DND-41 (cell line): Measurements from ENCODE around the gene RAD23B.

Experiments
- ATAC-seq: fragments of 200-7000 bp; cut with Tn5 transposase; 3 replicates; pipeline ENCODE4 v1.9.1; 2021; ENCODE audit warnings: low read depth; ENCODE audit not compliant: insufficient read depth
- DNase-seq: peaks from one replicate; pipeline ENCODE4 v3.0.0-alpha.2; 2020
- H2AFZ ChIP-seq: 2 replicates; pipeline ENCODE4 v1.6.0; 2012; ENCODE audit warnings: low read depth, low read length
- H3K27ac ChIP-seq: 2 replicates; pipeline ENCODE4 v1.5.1; 2012; ENCODE audit warnings: low read length, inconsistent platforms
- H3K27me3 ChIP-seq: fragments of 200-600 bp; sonication (generic); 2 replicates; pipeline ENCODE4 v1.6.0; 2012; ENCODE audit warnings: low read length, mild to moderate bottlenecking, inconsistent platforms; ENCODE audit not compliant: insufficient read depth, poor library complexity
- H3K36me3 ChIP-seq: 2 replicates; pipeline ENCODE4 v1.5.1; 2012; ENCODE audit warnings: low read length, inconsistent platforms; ENCODE audit not compliant: insufficient read depth
- H3K4me1 ChIP-seq: 2 replicates; pipeline ENCODE4 v1.5.1; 2012; ENCODE audit warnings: mild to moderate bottlenecking, low read length; ENCODE audit not compliant: insufficient read depth
- H3K4me2 ChIP-seq: 2 replicates; pipeline ENCODE4 v1.6.0; 2012; ENCODE audit warnings: mild to moderate bottlenecking, moderate library complexity, low read length, inconsistent platforms; ENCODE audit not compliant: insufficient read depth
- H3K4me3 ChIP-seq, 2 experiments: fragments of 200-600 bp in 1 of 2; shearing (Covaris generic) in 1 of 2; 2 replicates each; pipeline ENCODE4 v1.5.1; 2012 to 2016; ENCODE audit warnings: inconsistent platforms in 2 of 2, low read length in 2 of 2, mild to moderate bottlenecking in 2 of 2, low read depth in 1 of 2, moderate library complexity in 1 of 2
- H3K79me2 ChIP-seq: 2 replicates; pipeline ENCODE4 v1.6.0; 2012; ENCODE audit warnings: low read length, inconsistent platforms; ENCODE audit not compliant: insufficient read depth
- H3K9ac ChIP-seq: 2 replicates; pipeline ENCODE4 v1.6.0; 2012; ENCODE audit warnings: low read depth, mild to moderate bottlenecking, inconsistent platforms, low read length, moderate library complexity
- H3K9me3 ChIP-seq: 2 replicates; pipeline ENCODE4 v1.5.1; 2012; ENCODE audit warnings: low read length, moderate library complexity, mild to moderate bottlenecking, inconsistent platforms; ENCODE audit not compliant: insufficient read depth, severe bottlenecking
- H4K20me1 ChIP-seq: 2 replicates; pipeline ENCODE4 v1.6.0; 2012; ENCODE audit warnings: low read length; ENCODE audit not compliant: insufficient read depth
- EZH2 ChIP-seq: IDR thresholded peaks from 3 replicates; pipeline ENCODE4 v1.6.1; 2012; ENCODE audit warnings: borderline replicate concordance, low read depth, mild to moderate bottlenecking, moderate library complexity, low read length, inconsistent platforms; ENCODE audit not compliant: severe bottlenecking
- TF ChIP-seq, protein P1 (sequence below): IDR thresholded peaks from 2 replicates; pipeline ENCODE4 v1.5.1; 2012; ENCODE audit warnings: borderline replicate concordance, low read length, moderate library complexity, mild to moderate bottlenecking; ENCODE audit not compliant: poor library complexity, severe bottlenecking; ENCODE audit errors: extremely low read depth

The RAD23B gene

GRCh38 chr9:107337676-107338590, 54.9 kb downstream of the RAD23B start:
- Histone ChIP-seq H3K79me2 (no peaks in the 10 kb centered on the region), H3K27ac (no peak overlapping the region), H3K27me3 (no peaks in the 10 kb centered on the region), H4K20me1 (peaks cover 8% of the 10 kb centered on the region), H3K9ac (no peak overlapping the region), H3K4me2 (no peak overlapping the region), H2AFZ (no peak overlapping the region), H3K4me1 (no peaks in the 10 kb centered on the region), H3K36me3 (peaks cover 28% of the 10 kb centered on the region), H3K9me3 (no peaks in the 10 kb centered on the region), H3K4me3 (no peak overlapping the region)
- ATAC-seq (no peak), DNase-seq (no peak)
- TF ChIP-seq EZH2 = no peak
- TF ChIP-seq, protein P1, sequence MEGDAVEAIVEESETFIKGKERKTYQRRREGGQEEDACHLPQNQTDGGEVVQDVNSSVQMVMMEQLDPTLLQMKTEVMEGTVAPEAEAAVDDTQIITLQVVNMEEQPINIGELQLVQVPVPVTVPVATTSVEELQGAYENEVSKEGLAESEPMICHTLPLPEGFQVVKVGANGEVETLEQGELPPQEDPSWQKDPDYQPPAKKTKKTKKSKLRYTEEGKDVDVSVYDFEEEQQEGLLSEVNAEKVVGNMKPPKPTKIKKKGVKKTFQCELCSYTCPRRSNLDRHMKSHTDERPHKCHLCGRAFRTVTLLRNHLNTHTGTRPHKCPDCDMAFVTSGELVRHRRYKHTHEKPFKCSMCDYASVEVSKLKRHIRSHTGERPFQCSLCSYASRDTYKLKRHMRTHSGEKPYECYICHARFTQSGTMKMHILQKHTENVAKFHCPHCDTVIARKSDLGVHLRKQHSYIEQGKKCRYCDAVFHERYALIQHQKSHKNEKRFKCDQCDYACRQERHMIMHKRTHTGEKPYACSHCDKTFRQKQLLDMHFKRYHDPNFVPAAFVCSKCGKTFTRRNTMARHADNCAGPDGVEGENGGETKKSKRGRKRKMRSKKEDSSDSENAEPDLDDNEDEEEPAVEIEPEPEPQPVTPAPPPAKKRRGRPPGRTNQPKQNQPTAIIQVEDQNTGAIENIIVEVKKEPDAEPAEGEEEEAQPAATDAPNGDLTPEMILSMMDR = no peak

DNA sequence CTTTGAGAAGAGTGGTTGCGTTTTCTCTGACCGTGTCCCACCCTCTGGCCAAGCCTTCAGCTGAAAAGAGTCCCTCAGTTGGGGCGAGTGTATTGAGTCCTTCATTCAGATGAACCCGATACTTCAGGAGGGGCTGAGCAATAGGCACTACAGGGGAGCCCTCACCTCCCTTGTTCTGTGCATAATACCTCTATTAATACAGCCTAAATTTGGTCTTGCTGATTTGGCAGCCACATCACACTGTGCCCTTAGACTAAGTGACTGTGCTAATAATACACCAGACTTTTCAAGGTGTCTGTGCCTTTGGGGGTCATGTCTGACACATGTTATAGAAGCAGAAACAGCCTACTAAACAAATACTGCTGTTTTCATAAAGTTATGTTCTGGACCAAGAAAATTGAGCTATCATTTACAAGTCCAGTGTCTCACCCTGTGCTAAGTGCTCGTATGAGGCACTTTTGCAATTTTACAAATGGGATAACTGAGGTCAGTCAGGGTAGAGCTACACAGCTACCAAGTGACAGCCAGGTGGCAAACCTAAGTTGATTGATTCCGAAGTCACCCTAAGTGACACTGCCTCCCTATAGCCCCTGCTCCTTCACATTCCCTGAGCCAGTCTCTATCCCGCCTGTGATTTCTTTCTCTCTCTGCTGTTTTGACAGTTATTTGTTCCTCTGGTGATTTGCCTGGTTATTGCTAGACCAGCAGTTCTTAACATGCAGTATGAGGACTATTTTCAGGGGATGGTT, 56.0 kb downstream of the RAD23B start:
- peaks cover 16% of the 10 kb centered on the region for H3K36me3 ChIP-seq
- H3K4me3 ChIP-seq = no peak overlapping the region
- ATAC-seq = no peak
- no peak overlapping the region for H2AFZ ChIP-seq
- no peaks in the 10 kb centered on the region for H3K4me1 ChIP-seq
- no peak overlapping the region for H3K4me2 ChIP-seq
- no peak for TF ChIP-seq EZH2
- TF ChIP-seq, protein P1 = peak; percentile 4
- peaks cover 8% of the 10 kb centered on the region for H4K20me1 ChIP-seq
- H3K9ac ChIP-seq = no peak overlapping the region
- no peaks in the 10 kb centered on the region for H3K27me3 ChIP-seq
- H3K27ac ChIP-seq = no peak overlapping the region
- DNase-seq = no peak
- H3K9me3 ChIP-seq = no peaks in the 10 kb centered on the region
- H3K79me2 ChIP-seq = no peaks in the 10 kb centered on the region

- Histone ChIP-seq H3K4me2 (no peak overlapping the region), H3K79me2 (no peaks in the 10 kb centered on the region), H3K27me3 (no peaks in the 10 kb centered on the region), H3K9me3 (no peaks in the 10 kb centered on the region), H3K4me1 (peaks cover 10% of the 10 kb centered on the region; the same call in 1 of the 2 replicates), H3K27ac (no peak overlapping the region), H4K20me1 (peaks cover 6% of the 10 kb centered on the region), H3K36me3 (peaks cover 10% of the 10 kb centered on the region), H2AFZ (no peak overlapping the region), H3K4me3 (no peak overlapping the region), H3K9ac (no peak overlapping the region)
- ATAC-seq (peak; percentile 80), DNase-seq (peak; percentile 69)
- TF ChIP-seq, protein P1 = peak; percentile 87
- TF ChIP-seq EZH2 = no peak
These were observed 58.0 kb downstream of the RAD23B start for GRCh38 chr9:107340920-107341632.
